Nephron progenitor cell (in vitro differentiated cells): ENCODE results near the gene CDK14.
A peak's percentile ranks its signal among the peaks of the same experiment; 100 is the strongest.

Experiments
- DNase-seq: peaks from one replicate; pipeline ENCODE4 v3.0.0; 2021
- H3K27ac Mint-ChIP-seq: 2 replicates; pipeline ENCODE4 v1.8.0; 2021; ENCODE audit warnings: mild to moderate bottlenecking, moderate library complexity, mixed read lengths
- H3K27me3 Mint-ChIP-seq: 2 replicates; pipeline ENCODE4 v1.8.0; 2021; ENCODE audit warnings: mild to moderate bottlenecking, low read depth, mixed read lengths; ENCODE audit not compliant: poor library complexity
- H3K36me3 Mint-ChIP-seq: 2 replicates; pipeline ENCODE4 v1.8.0; 2021; ENCODE audit warnings: low read depth, mixed read lengths
- H3K4me1 Mint-ChIP-seq: 2 replicates; pipeline ENCODE4 v1.8.0; 2021; ENCODE audit warnings: mixed read lengths
- H3K4me3 Mint-ChIP-seq: 2 replicates; pipeline ENCODE4 v1.8.0; 2021; ENCODE audit warnings: mild to moderate bottlenecking, moderate library complexity, mixed read lengths
- H3K9me3 Mint-ChIP-seq: 2 replicates; pipeline ENCODE4 v1.8.0; 2021; ENCODE audit warnings: mild to moderate bottlenecking, moderate library complexity, mixed read lengths
- TF ChIP-seq, protein P1 (sequence below): fragments of 200-600 bp; sonication (generic); IDR thresholded peaks from 2 replicates; pipeline ENCODE4 v1.5.0; 2021; ENCODE audit warnings: antibody characterized with exemption

Gene CDK14

DNA sequence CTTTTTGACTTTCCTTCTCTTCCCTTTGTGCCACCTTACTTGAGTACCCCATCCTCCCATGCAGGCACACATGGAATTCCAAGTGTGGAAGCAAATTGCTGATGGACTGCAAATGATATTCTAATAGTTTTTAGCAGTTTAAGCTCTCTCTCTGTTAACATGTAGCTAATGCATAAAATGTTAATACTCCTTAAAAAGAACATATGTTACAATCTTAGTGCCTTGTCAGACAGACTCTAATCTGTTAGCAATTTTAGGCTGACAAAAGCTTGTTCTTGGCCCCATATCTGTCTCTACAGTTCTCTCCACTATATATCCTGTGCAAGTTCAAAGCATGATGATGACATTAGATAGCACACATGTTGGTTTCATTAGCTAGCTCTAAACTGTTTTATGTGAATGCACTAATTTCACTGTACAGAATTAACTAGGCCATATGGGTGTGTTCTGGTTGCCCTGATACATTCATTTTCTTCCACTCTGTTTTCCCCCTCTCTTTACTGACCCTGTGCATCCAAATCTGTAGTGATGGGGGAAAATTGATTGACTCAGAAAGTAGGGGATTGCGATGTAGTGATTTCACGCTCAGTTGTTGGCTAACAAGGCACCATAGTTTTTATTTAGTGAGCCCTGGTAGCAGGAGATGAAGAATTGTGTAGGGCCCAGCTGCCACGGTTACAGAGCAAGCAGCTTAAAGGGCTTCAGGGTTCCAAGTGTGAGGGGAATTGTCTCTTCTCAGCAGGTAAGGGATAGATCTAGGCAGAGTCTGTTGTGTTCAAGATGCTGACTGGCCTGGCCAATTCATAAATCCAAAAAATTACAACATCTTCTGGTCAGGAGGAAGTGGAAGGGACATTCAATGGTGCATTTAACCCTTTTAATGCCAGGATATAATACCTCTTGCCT lies 553.5 kb downstream of the CDK14 start:
- Mint-ChIP-seq H3K4me3 (no peak overlapping the region), H3K4me1 (peaks cover 4% of the 10 kb centered on the region), H3K9me3 (no peaks in the 10 kb centered on the region), H3K36me3 (no peaks in the 10 kb centered on the region), H3K27ac (no peak overlapping the region), H3K27me3 (peaks cover 4% of the 10 kb centered on the region)
- no peak for DNase-seq
- TF ChIP-seq, protein P1, sequence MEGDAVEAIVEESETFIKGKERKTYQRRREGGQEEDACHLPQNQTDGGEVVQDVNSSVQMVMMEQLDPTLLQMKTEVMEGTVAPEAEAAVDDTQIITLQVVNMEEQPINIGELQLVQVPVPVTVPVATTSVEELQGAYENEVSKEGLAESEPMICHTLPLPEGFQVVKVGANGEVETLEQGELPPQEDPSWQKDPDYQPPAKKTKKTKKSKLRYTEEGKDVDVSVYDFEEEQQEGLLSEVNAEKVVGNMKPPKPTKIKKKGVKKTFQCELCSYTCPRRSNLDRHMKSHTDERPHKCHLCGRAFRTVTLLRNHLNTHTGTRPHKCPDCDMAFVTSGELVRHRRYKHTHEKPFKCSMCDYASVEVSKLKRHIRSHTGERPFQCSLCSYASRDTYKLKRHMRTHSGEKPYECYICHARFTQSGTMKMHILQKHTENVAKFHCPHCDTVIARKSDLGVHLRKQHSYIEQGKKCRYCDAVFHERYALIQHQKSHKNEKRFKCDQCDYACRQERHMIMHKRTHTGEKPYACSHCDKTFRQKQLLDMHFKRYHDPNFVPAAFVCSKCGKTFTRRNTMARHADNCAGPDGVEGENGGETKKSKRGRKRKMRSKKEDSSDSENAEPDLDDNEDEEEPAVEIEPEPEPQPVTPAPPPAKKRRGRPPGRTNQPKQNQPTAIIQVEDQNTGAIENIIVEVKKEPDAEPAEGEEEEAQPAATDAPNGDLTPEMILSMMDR: no peak

DNA sequence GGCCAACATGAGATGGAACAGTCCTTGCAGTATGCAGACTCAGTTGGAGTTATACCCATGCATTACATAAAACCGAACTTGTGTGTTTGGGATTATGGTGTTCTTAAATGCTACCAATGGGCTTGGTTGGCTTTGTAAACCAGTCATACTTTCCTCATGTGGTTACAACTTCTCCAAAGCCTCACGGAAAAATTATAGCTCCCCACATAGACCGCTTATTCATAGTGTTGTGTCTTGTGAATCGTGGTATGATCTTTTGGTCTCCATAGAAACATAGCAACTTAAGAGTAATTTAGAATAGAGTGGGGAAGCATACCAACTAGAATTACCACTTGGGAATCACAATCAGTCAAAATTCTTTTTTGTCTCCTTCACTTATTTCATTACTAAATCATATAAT lies 555.8 kb downstream of the CDK14 start:
- Mint-ChIP-seq H3K27ac (no peak overlapping the region), H3K4me3 (no peak overlapping the region), H3K27me3 (peaks cover 7% of the 10 kb centered on the region), H3K4me1 (peaks cover 4% of the 10 kb centered on the region), H3K36me3 (no peaks in the 10 kb centered on the region), H3K9me3 (no peaks in the 10 kb centered on the region)
- no peak for DNase-seq
- TF ChIP-seq, protein P1: no peak

- Mint-ChIP-seq H3K4me1 (no peaks in the 10 kb centered on the region), H3K36me3 (no peaks in the 10 kb centered on the region), H3K9me3 (no peaks in the 10 kb centered on the region), H3K27me3 (peaks cover 10% of the 10 kb centered on the region), H3K4me3 (no peak overlapping the region), H3K27ac (no peak overlapping the region)
- no peak for DNase-seq
- TF ChIP-seq, protein P1: no peak
Measured at GRCh38 chr7:91156316-91157185, 560.4 kb downstream of the CDK14 start.

- Mint-ChIP-seq H3K36me3 (no peaks in the 10 kb centered on the region), H3K27ac (no peak overlapping the region), H3K9me3 (no peaks in the 10 kb centered on the region), H3K4me3 (no peak overlapping the region), H3K27me3 (peaks cover 10% of the 10 kb centered on the region), H3K4me1 (peaks cover 5% of the 10 kb centered on the region)
- TF ChIP-seq, protein P1: no peak
- no peak for DNase-seq
Measured at GRCh38 chr7:91157579-91158320, 561.6 kb downstream of the CDK14 start.

GRCh38 chr7:91162436-91162835 lies 566.3 kb downstream of the CDK14 start:
- H3K36me3 Mint-ChIP-seq: no peaks in the 10 kb centered on the region
- H3K4me1 Mint-ChIP-seq: peaks cover 5% of the 10 kb centered on the region
- no peaks in the 10 kb centered on the region for H3K9me3 Mint-ChIP-seq
- TF ChIP-seq, protein P1: no peak
- peaks cover 6% of the 10 kb centered on the region for H3K27me3 Mint-ChIP-seq
- DNase-seq: no peak
- peak overlapping the region; percentile 70 for H3K27ac Mint-ChIP-seq
- H3K4me3 Mint-ChIP-seq: no peak overlapping the region
